ENCODE data around the gene POLR3H.

DNA sequence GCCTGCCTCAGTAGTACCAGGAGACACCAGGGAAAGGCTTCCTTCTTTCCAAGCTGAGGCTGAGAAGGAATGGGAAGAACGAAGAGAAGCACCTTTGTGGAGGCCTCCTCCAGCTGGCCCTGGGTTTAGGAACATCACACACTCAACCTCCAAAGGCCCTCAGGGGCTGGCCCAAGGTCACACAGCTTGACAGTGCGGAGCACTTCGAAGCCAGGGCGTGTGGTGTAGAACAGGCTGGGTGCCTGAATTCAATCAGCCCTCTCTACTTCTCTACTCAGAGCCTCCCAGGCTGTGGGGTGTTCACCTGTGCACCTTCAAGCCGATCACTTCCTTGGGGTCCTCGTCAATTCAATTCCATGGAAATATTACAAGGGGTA lies 15.8 kb upstream of the POLR3H start:
- no peak for TF ChIP-seq EZH2 (IDR thresholded peaks at IDR 0.05; ENCODE audit: borderline replicate concordance, low read depth, low read length, poor library complexity, severe bottlenecking)
- TF ChIP-seq, protein P1, sequence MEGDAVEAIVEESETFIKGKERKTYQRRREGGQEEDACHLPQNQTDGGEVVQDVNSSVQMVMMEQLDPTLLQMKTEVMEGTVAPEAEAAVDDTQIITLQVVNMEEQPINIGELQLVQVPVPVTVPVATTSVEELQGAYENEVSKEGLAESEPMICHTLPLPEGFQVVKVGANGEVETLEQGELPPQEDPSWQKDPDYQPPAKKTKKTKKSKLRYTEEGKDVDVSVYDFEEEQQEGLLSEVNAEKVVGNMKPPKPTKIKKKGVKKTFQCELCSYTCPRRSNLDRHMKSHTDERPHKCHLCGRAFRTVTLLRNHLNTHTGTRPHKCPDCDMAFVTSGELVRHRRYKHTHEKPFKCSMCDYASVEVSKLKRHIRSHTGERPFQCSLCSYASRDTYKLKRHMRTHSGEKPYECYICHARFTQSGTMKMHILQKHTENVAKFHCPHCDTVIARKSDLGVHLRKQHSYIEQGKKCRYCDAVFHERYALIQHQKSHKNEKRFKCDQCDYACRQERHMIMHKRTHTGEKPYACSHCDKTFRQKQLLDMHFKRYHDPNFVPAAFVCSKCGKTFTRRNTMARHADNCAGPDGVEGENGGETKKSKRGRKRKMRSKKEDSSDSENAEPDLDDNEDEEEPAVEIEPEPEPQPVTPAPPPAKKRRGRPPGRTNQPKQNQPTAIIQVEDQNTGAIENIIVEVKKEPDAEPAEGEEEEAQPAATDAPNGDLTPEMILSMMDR (conservative IDR thresholded peaks at IDR 0.05; ENCODE audit: low read depth, low read length) = no peak

All from A673 (cell line).